HepG2 (cell line): ENCODE results near the gene TRPT1. TPM values are rescaled to one million over a fixed set of nuclear protein-coding genes. Genes with fewer than 3 reads are reported as not detected.

ENCODE experiments used
- E2F1 ChIP-seq: sonication (generic); formaldehyde crosslinking; IDR thresholded peaks from 2 replicates; pipeline ENCODE4 v1.5.0; 2020; ENCODE audit warnings: missing genetic modification reagents
- FOXC1 ChIP-seq: sonication (generic); formaldehyde crosslinking; IDR thresholded peaks from 2 replicates; pipeline ENCODE4 v1.8.0; 2022; ENCODE audit warnings: mild to moderate bottlenecking, missing genetic modification reagents, borderline replicate concordance
- JUND ChIP-seq: sonication (generic); formaldehyde crosslinking; IDR thresholded peaks from 2 replicates; pipeline ENCODE4 v1.8.0; 2022; ENCODE audit warnings: mild to moderate bottlenecking, missing genetic modification reagents
- MEIS1 ChIP-seq: sonication (generic); formaldehyde crosslinking; IDR thresholded peaks from 2 replicates; pipeline ENCODE4 v1.9.0; 2021; ENCODE audit warnings: mild to moderate bottlenecking, missing genetic modification reagents, moderate library complexity, borderline replicate concordance
- NRL ChIP-seq: sonication (generic); formaldehyde crosslinking; IDR thresholded peaks from 2 replicates; pipeline ENCODE4 v1.5.0; 2020; ENCODE audit warnings: missing genetic modification reagents, mild to moderate bottlenecking, moderate library complexity, borderline replicate concordance
- PHB2 ChIP-seq: fragments of 450-650 bp; IDR thresholded peaks from 2 replicates; pipeline ENCODE4 v1.6.1; 2018; ENCODE audit not compliant: partially characterized antibody
- ZBTB40 ChIP-seq, 2 experiments: fragments of 450-650 bp in 1 of 2; sonication (generic) in 1 of 2; formaldehyde crosslinking in 1 of 2; IDR thresholded peaks; 2 replicates each; pipeline versions ENCODE4 v1.6.1 to v1.8.0; 2016 to 2022; ENCODE audit warnings: antibody characterized with exemption in 1 of 2, mild to moderate bottlenecking in 1 of 2, missing genetic modification reagents in 1 of 2
- ZNF644 ChIP-seq: IDR thresholded peaks from 2 replicates; pipeline ENCODE4 v1.6.1; 2016; ENCODE audit warnings: low read depth
- ZNF891 ChIP-seq: sonication (generic); formaldehyde crosslinking; IDR thresholded peaks from 2 replicates; pipeline ENCODE4 v1.5.0; 2020; ENCODE audit warnings: mild to moderate bottlenecking, missing genetic modification reagents
- polyA plus RNA-seq, 8 experiments: library from polyadenylated mRNA; depleted of rRNA in 3 of 8; stranded (reverse) in 7 of 8; unstranded in 1 of 8; fragments of >200 nt; fragmentation: Illumina TruSeq in 4 of 8; extraction: Trizol in 4 of 8; gene quantifications; 2 replicates each; pipeline versions ENCODE4 v1.2.1 to v1.2.3, GENCODE V29; 2011 to 2016; ENCODE audit warnings: low read depth in 4 of 8, missing spikeins in 1 of 8, mixed read lengths in 1 of 8; ENCODE audit not compliant: insufficient read depth in 1 of 8
- total RNA-seq, 5 experiments: library from RNA; depleted of rRNA; stranded (reverse); fragments of >200 nt; fragmentation: Illumina TruSeq; extraction: Trizol; gene quantifications; 2 replicates each; pipeline ENCODE4 v1.2.3, GENCODE V29; 2016; ENCODE audit warnings: low read depth in 1 of 5
- TF ChIP-seq, protein P1 (sequence below): sonication (generic); formaldehyde crosslinking; IDR thresholded peaks from 2 replicates; pipeline ENCODE4 v1.8.0; 2022; ENCODE audit warnings: mild to moderate bottlenecking, missing genetic modification reagents, borderline replicate concordance
- TF ChIP-seq, protein P2 (sequence below): IDR thresholded peaks from 2 replicates; pipeline ENCODE4 v1.6.1; 2012; ENCODE audit warnings: low read length, improper control_type of control experiment

TRPT1 gene
- total and polyA plus RNA-seq, 2 of the 13 experiments (the other 11 are each of a cell fraction or from before 2014, with no cell fraction given), result 24.8 to 40.7 TPM

- TF ChIP-seq ZBTB40 (IDR thresholded peaks at IDR 0.05), result no peak
- TF ChIP-seq ZBTB40 (CRISPR knock-in tag; IDR thresholded peaks at IDR 0.05), result no peak
- TF ChIP-seq PHB2, result no peak
- TF ChIP-seq ZNF644, result no peak
- TF ChIP-seq MEIS1 (CRISPR knock-in tag), result peak; percentile 53; the same call in 1 of the 2 replicates
- TF ChIP-seq, protein P1, sequence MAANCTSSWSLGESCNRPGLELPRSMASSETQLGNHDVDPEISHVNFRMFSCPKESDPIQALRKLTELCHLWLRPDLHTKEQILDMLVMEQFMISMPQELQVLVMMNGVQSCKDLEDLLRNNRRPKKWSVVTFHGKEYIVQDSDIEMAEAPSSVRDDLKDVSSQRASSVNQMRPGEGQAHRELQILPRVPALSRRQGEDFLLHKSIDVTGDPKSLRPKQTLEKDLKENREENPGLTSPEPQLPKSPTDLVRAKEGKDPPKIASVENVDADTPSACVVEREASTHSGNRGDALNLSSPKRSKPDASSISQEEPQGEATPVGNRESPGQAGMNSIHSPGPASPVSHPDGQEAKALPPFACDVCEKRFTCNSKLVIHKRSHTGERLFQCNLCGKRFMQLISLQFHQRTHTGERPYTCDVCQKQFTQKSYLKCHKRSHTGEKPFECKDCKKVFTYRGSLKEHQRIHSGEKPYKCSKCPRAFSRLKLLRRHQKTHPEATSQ (CRISPR knock-in tag), result no peak
- TF ChIP-seq ZNF891 (CRISPR knock-in tag), result 0 out of 2 replicates have a peak, but pooled peaks have one; percentile 43
- TF ChIP-seq NRL (CRISPR knock-in tag), result 0 out of 2 replicates have a peak, but pooled peaks have one; percentile 23
- no peak for TF ChIP-seq FOXC1 (CRISPR knock-in tag)
- TF ChIP-seq E2F1 (CRISPR knock-in tag), result no peak
- no peak for TF ChIP-seq JUND
- TF ChIP-seq, protein P2, sequence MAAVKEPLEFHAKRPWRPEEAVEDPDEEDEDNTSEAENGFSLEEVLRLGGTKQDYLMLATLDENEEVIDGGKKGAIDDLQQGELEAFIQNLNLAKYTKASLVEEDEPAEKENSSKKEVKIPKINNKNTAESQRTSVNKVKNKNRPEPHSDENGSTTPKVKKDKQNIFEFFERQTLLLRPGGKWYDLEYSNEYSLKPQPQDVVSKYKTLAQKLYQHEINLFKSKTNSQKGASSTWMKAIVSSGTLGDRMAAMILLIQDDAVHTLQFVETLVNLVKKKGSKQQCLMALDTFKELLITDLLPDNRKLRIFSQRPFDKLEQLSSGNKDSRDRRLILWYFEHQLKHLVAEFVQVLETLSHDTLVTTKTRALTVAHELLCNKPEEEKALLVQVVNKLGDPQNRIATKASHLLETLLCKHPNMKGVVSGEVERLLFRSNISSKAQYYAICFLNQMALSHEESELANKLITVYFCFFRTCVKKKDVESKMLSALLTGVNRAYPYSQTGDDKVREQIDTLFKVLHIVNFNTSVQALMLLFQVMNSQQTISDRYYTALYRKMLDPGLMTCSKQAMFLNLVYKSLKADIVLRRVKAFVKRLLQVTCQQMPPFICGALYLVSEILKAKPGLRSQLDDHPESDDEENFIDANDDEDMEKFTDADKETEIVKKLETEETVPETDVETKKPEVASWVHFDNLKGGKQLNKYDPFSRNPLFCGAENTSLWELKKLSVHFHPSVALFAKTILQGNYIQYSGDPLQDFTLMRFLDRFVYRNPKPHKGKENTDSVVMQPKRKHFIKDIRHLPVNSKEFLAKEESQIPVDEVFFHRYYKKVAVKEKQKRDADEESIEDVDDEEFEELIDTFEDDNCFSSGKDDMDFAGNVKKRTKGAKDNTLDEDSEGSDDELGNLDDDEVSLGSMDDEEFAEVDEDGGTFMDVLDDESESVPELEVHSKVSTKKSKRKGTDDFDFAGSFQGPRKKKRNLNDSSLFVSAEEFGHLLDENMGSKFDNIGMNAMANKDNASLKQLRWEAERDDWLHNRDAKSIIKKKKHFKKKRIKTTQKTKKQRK, result no peak
Observed at GRCh38 chr11:64252003-64252872, 26.3 kb upstream of the TRPT1 start (continued).
